Measurements from ENCODE around the gene TRAK1. TPM values are rescaled to one million over a fixed set of nuclear protein-coding genes. Genes with fewer than 3 reads are reported as not detected.
A peak's percentile ranks its signal among the peaks of the same experiment; 100 is the strongest.

The TRAK1 gene
- total RNA-seq, 1 donor from 2014 or later: 49.6 TPM

DNA sequence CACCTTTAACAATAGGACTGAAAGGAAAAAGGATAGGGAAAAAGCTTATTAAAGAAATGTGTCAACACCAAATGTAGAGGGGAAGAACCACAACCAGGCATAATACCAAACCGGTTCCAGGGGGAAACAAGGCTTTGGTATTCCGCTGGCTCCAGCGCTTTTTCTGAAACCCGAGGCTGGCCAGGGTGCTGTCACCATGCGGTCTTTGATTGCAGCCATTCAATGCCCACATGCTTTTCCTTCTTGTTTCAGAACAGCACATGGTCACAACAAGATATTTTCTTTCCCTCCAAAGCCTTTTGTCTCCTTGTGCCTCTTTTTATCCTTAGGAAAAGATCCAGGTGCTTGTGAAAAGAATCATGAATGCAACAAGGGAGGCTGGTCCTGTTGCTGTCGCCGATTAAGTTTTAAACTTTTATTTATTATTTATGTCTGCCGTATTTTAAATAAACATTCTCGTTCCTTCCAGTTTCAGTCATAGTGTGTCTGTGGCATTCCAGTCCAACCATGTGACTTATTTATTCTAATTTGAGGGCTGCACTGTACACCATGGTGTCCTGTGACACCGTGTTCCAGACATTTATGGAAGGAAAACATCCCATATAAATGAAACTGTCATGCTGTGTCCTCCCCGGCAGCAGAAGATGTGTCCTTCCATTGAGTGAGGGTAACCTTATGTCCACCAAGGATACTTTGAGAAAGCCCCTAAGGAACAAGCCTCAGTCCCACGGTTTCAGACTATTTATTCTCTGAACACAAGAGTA lies 133.7 kb downstream of the TRAK1 start:
- ATAC-seq: no peak
- Histone ChIP-seq H3K4me1 (no peaks in the 10 kb centered on the region), H3K27me3 (no peaks in the 10 kb centered on the region), H3K9me3 (no peaks in the 10 kb centered on the region), H3K4me3 (no peak overlapping the region), H3K36me3 (peaks cover 34% of the 10 kb centered on the region), H3K27ac (peak overlapping the region; percentile 11)
- TF ChIP-seq, protein P1, sequence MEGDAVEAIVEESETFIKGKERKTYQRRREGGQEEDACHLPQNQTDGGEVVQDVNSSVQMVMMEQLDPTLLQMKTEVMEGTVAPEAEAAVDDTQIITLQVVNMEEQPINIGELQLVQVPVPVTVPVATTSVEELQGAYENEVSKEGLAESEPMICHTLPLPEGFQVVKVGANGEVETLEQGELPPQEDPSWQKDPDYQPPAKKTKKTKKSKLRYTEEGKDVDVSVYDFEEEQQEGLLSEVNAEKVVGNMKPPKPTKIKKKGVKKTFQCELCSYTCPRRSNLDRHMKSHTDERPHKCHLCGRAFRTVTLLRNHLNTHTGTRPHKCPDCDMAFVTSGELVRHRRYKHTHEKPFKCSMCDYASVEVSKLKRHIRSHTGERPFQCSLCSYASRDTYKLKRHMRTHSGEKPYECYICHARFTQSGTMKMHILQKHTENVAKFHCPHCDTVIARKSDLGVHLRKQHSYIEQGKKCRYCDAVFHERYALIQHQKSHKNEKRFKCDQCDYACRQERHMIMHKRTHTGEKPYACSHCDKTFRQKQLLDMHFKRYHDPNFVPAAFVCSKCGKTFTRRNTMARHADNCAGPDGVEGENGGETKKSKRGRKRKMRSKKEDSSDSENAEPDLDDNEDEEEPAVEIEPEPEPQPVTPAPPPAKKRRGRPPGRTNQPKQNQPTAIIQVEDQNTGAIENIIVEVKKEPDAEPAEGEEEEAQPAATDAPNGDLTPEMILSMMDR (IDR thresholded peaks at IDR 0.05): no peak
- intact Hi-C loops (cut with DNase I): loop anchor here (10.0 kb wide), 1 partner anchor 220 kb away; no protein-coding TSS in a partner anchor
- DNase-seq: no peak

DNA sequence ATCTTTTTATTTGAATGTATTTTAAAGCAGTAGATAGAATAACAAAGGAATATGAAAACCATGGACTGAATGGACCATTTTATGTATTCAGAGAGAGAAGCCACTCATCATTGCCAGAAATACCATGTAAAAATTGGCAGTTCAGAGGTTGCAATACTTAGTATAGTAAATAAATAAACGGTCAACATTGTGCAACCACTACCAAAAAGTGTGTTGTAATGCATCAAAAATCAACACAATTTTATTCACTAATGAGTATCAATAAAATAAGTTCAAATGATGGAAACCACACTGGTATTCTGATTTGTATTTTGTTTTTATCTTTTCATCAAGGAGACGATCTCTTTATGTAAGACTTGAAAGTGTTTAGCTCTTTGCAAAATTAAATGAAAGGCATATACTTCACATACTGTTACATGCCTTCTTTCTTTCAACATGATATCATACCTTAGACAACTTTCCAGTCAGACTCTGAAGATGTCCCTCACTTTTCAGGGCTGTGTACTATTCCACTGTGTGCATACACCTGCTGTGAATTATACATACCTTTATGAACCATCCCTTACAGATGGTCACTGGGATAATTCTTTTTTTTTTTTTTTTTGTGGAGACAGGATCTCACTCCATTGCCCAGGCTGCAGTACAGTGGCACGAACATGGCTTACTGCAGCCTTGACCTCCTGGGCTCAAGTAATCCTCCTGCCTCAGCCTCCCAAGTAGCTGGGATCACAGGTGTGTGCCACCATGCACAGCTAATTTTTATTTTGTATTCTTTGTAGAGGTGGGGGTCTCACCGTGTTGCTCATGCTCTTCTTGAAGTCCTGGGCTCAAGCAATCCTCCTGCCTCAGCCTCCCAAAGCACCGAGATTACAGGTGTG lies 134.6 kb downstream of the TRAK1 start:
- Histone ChIP-seq H3K27me3 (no peaks in the 10 kb centered on the region), H3K9me3 (no peaks in the 10 kb centered on the region), H3K4me1 (no peaks in the 10 kb centered on the region), H3K4me3 (no peak overlapping the region), H3K27ac (peak overlapping the region; percentile 11), H3K36me3 (peaks cover 27% of the 10 kb centered on the region)
- TF ChIP-seq, protein P1 (IDR thresholded peaks at IDR 0.05): no peak
- intact Hi-C loops (cut with DNase I): loop anchor here (10.0 kb wide), 1 partner anchor 219 kb away; no protein-coding TSS in a partner anchor
- no peak for DNase-seq
- no peak for ATAC-seq

DNA sequence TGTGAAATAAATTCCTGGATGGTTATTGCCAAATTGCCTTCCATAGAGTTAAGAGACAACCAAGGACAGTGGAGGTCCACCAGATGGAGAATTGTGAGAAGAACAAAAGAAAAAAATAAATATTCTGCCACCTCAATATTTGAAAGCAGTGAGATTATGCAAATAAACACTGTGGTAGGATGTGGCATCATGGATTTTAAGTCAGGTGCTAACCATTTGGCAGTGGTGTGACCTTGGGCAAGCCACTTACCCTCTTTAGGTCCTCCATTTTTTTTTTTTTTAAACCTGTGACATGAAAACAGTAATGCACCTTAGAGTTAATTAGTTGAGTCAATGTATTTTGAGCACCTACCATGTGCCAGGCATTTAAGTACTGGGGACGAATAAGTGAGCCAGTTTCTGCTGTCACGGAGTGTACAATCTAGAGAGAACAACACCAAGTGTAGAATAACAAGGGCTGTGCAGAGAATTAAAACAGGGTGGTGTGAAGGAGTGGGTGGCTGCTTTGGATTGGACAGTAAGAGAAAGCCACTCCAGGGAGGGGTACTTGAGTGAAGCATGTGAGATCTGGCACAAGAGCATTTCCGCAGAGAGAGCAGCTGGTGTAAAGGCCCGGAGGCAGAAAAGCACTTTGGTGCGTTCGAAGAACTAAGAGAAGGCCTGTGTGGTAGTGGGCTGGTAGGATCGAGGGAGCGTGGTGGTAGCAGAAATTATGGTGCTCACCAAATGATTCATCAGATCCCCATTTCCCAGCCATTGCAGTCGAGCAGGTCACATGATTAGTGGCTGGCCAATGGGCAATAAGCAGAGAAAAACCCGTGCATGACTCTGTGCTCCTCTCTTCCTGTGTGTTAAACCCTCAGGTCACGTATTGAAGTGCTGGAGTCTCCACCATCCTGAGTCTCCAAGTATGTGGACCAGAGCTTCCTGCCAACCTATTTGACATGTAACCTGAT lies 135.6 kb downstream of the TRAK1 start:
- TF ChIP-seq, protein P1 (IDR thresholded peaks at IDR 0.05): no peak

DNA sequence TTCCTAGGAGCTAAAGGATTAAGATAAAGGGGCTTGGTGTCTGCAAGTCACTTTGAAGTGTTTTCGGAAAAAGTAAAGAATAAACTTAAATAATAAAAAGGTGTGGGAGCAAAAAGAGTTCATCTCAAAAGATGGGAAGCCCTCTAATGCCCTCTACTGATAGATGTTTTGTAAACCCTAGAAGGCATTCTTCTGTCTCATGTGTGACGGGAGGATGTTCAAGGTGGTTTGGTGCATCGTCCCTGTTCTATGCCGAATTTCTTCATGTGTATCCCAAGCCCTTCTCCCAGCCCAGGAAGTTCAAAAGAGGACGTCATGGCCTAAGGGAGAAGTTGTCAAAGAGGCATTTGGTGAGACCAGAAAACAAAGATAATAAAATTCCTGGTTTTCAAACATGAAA lies 137.6 kb downstream of the TRAK1 start:
- H3K9me3 ChIP-seq: no peaks in the 10 kb centered on the region
- no peaks in the 10 kb centered on the region for H3K27me3 ChIP-seq
- peaks cover 8% of the 10 kb centered on the region for H3K36me3 ChIP-seq
- TF ChIP-seq, protein P1 (IDR thresholded peaks at IDR 0.05): no peak
- no peak overlapping the region for H3K27ac ChIP-seq
- intact Hi-C loops (cut with DNase I): loop anchor here (10.0 kb wide), 1 partner anchor 216 kb away; no protein-coding TSS in a partner anchor
- ATAC-seq (no peak), DNase-seq (no peak)
- no peaks in the 10 kb centered on the region for H3K4me1 ChIP-seq
- H3K4me3 ChIP-seq: no peak overlapping the region

More for the DNA sequence above, 135.6 kb downstream of the TRAK1 start:
- peaks cover 27% of the 10 kb centered on the region for H3K36me3 ChIP-seq
- peak; percentile 50 for ATAC-seq
- no peak overlapping the region for H3K4me3 ChIP-seq
- no peaks in the 10 kb centered on the region for H3K9me3 ChIP-seq
- intact Hi-C loops (cut with DNase I): loop anchor here (10.0 kb wide), 1 partner anchor 218 kb away; no protein-coding TSS in a partner anchor
- no peaks in the 10 kb centered on the region for H3K27me3 ChIP-seq
- H3K4me1 ChIP-seq: no peaks in the 10 kb centered on the region
- H3K27ac ChIP-seq: no peak overlapping the region
- no peak for DNase-seq

Data from upper lobe of right lung (tissue), 1 donor.